SK-N-SH (cell line): Measurements from ENCODE around the gene PPP1R15B. TPM values are rescaled to one million over a fixed set of nuclear protein-coding genes. Genes with fewer than 3 reads are reported as not detected.

ENCODE experiments used
- CTCF ChIA-PET: fragments of 300-600, 350-600 bp; formaldehyde crosslinking; extraction: SDS; loops from one replicate; lab custom pipeline; 2021; lab: Yijun Ruan, JAX
- POLR2A ChIA-PET: fragments of 350-600 bp; sonication (Branson Sonifier 250); formaldehyde crosslinking; extraction: SDS; loops from one replicate; lab custom pipeline; 2020; ENCODE audit warnings: antibody characterized with exemption, inconsistent platforms; lab: Yijun Ruan, JAX
- DNase-seq: peaks from one replicate; pipeline ENCODE4 v3.0.0; 2012
- H2AFZ ChIP-seq: fragments of 200-600 bp; sonication (generic); 2 replicates; pipeline ENCODE4 v1.8.1; 2016; ENCODE audit warnings: antibody characterized with exemption, mild to moderate bottlenecking, low read depth
- H3F3A ChIP-seq: fragments of 200-600 bp; sonication (generic); replicated peaks from 2 replicates; pipeline ENCODE3; 2016; ENCODE audit warnings: antibody characterized with exemption, mild to moderate bottlenecking; ENCODE audit not compliant: insufficient read depth
- H3K27ac ChIP-seq, 2 experiments: fragments of 200-500 bp in 1 of 2; fragments of 200-600 bp in 1 of 2; sonication (Bioruptor generic) in 1 of 2; sonication (generic), shearing (Covaris generic) in 1 of 2; 2 replicates each; pipeline versions ENCODE4 v1.5.1 to v1.6.1; 2014 to 2016; ENCODE audit warnings: low read depth in 2 of 2, inconsistent platforms in 1 of 2, low read length in 1 of 2, mild to moderate bottlenecking in 1 of 2, mixed read lengths in 1 of 2
- H3K27me3 ChIP-seq: fragments of 200-600 bp; sonication (generic), shearing (Covaris generic); 2 replicates; pipeline ENCODE4 v1.6.1; 2016; ENCODE audit warnings: mixed run types; ENCODE audit not compliant: insufficient read depth
- H3K36me3 ChIP-seq, 2 experiments: fragments of 200-500 bp in 1 of 2; fragments of 200-600 bp in 1 of 2; sonication (Bioruptor generic) in 1 of 2; sonication (generic) in 1 of 2; replicated peaks in 1 of 2; 2 replicates each; pipeline versions ENCODE3 to v1.5.1; 2014 to 2016; ENCODE audit warnings: low read length in 1 of 2, mild to moderate bottlenecking in 1 of 2; ENCODE audit not compliant: insufficient read depth in 2 of 2, control insufficient read depth in 1 of 2
- H3K4me1 ChIP-seq, 2 experiments: fragments of 200-500 bp in 1 of 2; fragments of 200-600 bp in 1 of 2; sonication (Bioruptor generic) in 1 of 2; sonication (generic), shearing (Covaris generic) in 1 of 2; 2 replicates each; pipeline versions ENCODE4 v1.5.1 to v1.6.1; 2014 to 2016; ENCODE audit warnings: low read depth in 1 of 2, low read length in 1 of 2, mixed run types in 1 of 2; ENCODE audit not compliant: insufficient read depth in 2 of 2, control insufficient read depth in 1 of 2
- H3K4me2 ChIP-seq: fragments of 200-600 bp; sonication (generic), shearing (Covaris generic); 2 replicates; pipeline ENCODE4 v1.6.1; 2017; ENCODE audit warnings: mixed run types
- H3K4me3 ChIP-seq, 2 experiments: fragments of 200-500 bp in 1 of 2; fragments of 200-600 bp in 1 of 2; sonication (Bioruptor generic) in 1 of 2; sonication (generic), shearing (Covaris generic) in 1 of 2; 2 replicates each; pipeline versions ENCODE4 v1.5.1 to v1.8.1; 2014 to 2016; ENCODE audit warnings: low read depth in 2 of 2, inconsistent platforms in 1 of 2, low read length in 1 of 2, mild to moderate bottlenecking in 1 of 2, mixed read lengths in 1 of 2, moderate library complexity in 1 of 2
- H3K79me2 ChIP-seq: fragments of 200-600 bp; sonication (generic); 2 replicates; pipeline ENCODE4 v1.8.1; 2017; ENCODE audit warnings: mild to moderate bottlenecking; ENCODE audit not compliant: insufficient read depth
- H3K9ac ChIP-seq: fragments of 200-600 bp; sonication (generic); 2 replicates; pipeline ENCODE4 v1.6.1; 2017; ENCODE audit warnings: mixed run types
- H3K9me2 ChIP-seq: fragments of 200-600 bp; sonication (generic); 2 replicates; pipeline ENCODE4 v1.6.1; 2017; ENCODE audit warnings: mixed run types
- H3K9me3 ChIP-seq: fragments of 200-600 bp; sonication (generic); 2 replicates; pipeline ENCODE4 v1.6.1; 2017; ENCODE audit warnings: mixed run types, mild to moderate bottlenecking, moderate library complexity
- H4K20me1 ChIP-seq: fragments of 200-600 bp; sonication (generic); 2 replicates; pipeline ENCODE4 v1.6.1; 2017; ENCODE audit warnings: mild to moderate bottlenecking, mixed run types; ENCODE audit not compliant: insufficient read depth
- FOSL2 ChIP-seq: IDR thresholded peaks from 2 replicates; pipeline ENCODE4 v1.4.0; 2012; ENCODE audit warnings: low read depth, mild to moderate bottlenecking, moderate library complexity, borderline replicate concordance
- GATA2 ChIP-seq: sonication (generic); formaldehyde crosslinking; IDR thresholded peaks from 2 replicates; pipeline ENCODE4 v1.5.0; 2020; ENCODE audit warnings: mild to moderate bottlenecking, missing genetic modification reagents
- IRF3 ChIP-seq: fragments of 150-350 bp; IDR thresholded peaks from 2 replicates; pipeline ENCODE4 v1.6.1; 2016; ENCODE audit warnings: mild to moderate bottlenecking, low read depth, low read length
- MAX ChIP-seq: IDR thresholded peaks from 2 replicates; pipeline ENCODE4 v1.4.0; 2012; ENCODE audit warnings: low read depth
- MXI1 ChIP-seq: IDR thresholded peaks from 2 replicates; pipeline ENCODE4 v1.6.1; 2012; ENCODE audit warnings: mild to moderate bottlenecking, low read depth, low read length, improper control_type of control experiment
- NFIC ChIP-seq: IDR thresholded peaks from 2 replicates; pipeline ENCODE4 v1.4.0; 2012; ENCODE audit warnings: borderline replicate concordance
- RAD21 ChIP-seq: IDR thresholded peaks from 2 replicates; pipeline ENCODE4 v1.6.1; 2012; ENCODE audit warnings: mild to moderate bottlenecking, low read length
- RFX5 ChIP-seq: IDR thresholded peaks from 2 replicates; pipeline ENCODE4 v1.6.1; 2012; ENCODE audit warnings: mild to moderate bottlenecking, improper control_type of control experiment, low read length
- RXRA ChIP-seq: IDR thresholded peaks from 2 replicates; pipeline ENCODE4 v1.4.0; 2012; ENCODE audit warnings: low read depth, mild to moderate bottlenecking, borderline replicate concordance
- SMC3 ChIP-seq: IDR thresholded peaks from 2 replicates; pipeline ENCODE4 v1.6.1; 2012; ENCODE audit warnings: low read depth, low read length, improper control_type of control experiment
- TAF1 ChIP-seq: IDR thresholded peaks from 2 replicates; pipeline ENCODE4 v1.6.1; 2012; ENCODE audit warnings: low read depth, mild to moderate bottlenecking, low read length, moderate library complexity, borderline replicate concordance
- USF1 ChIP-seq: IDR thresholded peaks from 2 replicates; pipeline ENCODE4 v1.4.0; 2012; ENCODE audit warnings: low read depth, borderline replicate concordance
- WGBS: methylation state at CpG from one replicate; pipeline ENCODE4 v1.1.6; 2017; ENCODE audit warnings: low lambda C conversion rate; 5-methylcytosine and 5-hydroxymethylcytosine counted together
- polyA plus RNA-seq, 3 experiments: library from polyadenylated mRNA; depleted of rRNA; stranded (reverse); fragments of >200 nt; gene quantifications; 2 replicates each; pipeline ENCODE4 v1.2.3, GENCODE V29; 2012

PPP1R15B gene
- polyA plus RNA-seq, 1 of the 3 experiments (the other 2 are of a cell fraction), result 12.1 TPM

GRCh38 chr1:204382714-204383083 lies 28.9 kb downstream of the PPP1R15B start:
- ChIA-PET CTCF (interaction anchor here (1.0 to 8.3 kb wide), 5 partner anchors 14 to 220 kb away, joined by 3 to 104 read pairs (median 4); no protein-coding TSS in a partner anchor), POLR2A (no interaction called here)
- Histone ChIP-seq H3K9me2 (no peaks in the 10 kb centered on the region), H4K20me1 (no peaks in the 10 kb centered on the region), H3K27ac (no peak overlapping the region), H3K4me1 (peaks cover 3 to 16% of the 10 kb centered on the region in 2 experiments; a peak in 1 of 4 replicates), H3K4me3 (no peak overlapping the region), H3K27me3 (peaks cover 21% of the 10 kb centered on the region), H3K4me2 (no peak overlapping the region), H2AFZ (no peak overlapping the region), H3K9ac (no peak overlapping the region), H3F3A (no peaks in the 10 kb centered on the region), H3K9me3 (no peaks in the 10 kb centered on the region), H3K36me3 (no peaks in the 10 kb centered on the region), H3K79me2 (no peaks in the 10 kb centered on the region)
- TF ChIP-seq IRF3 (no peak), MAX (no peak), RXRA (no peak), GATA2 (CRISPR knock-in tag) (no peak), NFIC (no peak), USF1 (no peak), RFX5 (no peak)
- 42% methylated on average over 2 of the region's 2 CpGs for WGBS
- no peak for DNase-seq

- peaks cover 3 to 28% of the 10 kb centered on the region in 2 experiments; a peak in 1 of 4 replicates for H3K4me1 ChIP-seq
- POLR2A ChIA-PET, result interaction anchor here (1.3 kb wide), 1 partner anchor 229 kb away, joined by 3 read pairs; the partner anchor contains the start of gene ETNK2
- no peak overlapping the region for H3K4me2 ChIP-seq
- peaks cover 44% of the 10 kb centered on the region for H3K27me3 ChIP-seq
- no peak for DNase-seq
- CTCF ChIA-PET, result interaction anchor here (1.1 to 8.3 kb wide), 5 partner anchors 16 to 218 kb away, joined by 3 to 104 read pairs (median 5); no protein-coding TSS in a partner anchor
- TF ChIP-seq FOSL2, result no peak
- TF ChIP-seq TAF1, result no peak
- TF ChIP-seq RAD21, result no peak
- no peak for TF ChIP-seq SMC3
- no peak for TF ChIP-seq MXI1
- no peak overlapping the region for H3K9ac ChIP-seq
- H3K9me2 ChIP-seq, result no peaks in the 10 kb centered on the region
- no peak overlapping the region for H3K4me3 ChIP-seq
- no peaks in the 10 kb centered on the region for H3K9me3 ChIP-seq
- H3K36me3 ChIP-seq, result no peaks in the 10 kb centered on the region
- H3K79me2 ChIP-seq, result no peaks in the 10 kb centered on the region
- H3F3A ChIP-seq, result no peaks in the 10 kb centered on the region
- no peak overlapping the region for H2AFZ ChIP-seq
- 52% methylated on average over 8 of the region's 8 CpGs for WGBS
- no peak overlapping the region for H3K27ac ChIP-seq
- no peaks in the 10 kb centered on the region for H4K20me1 ChIP-seq
Observed at GRCh38 chr1:204380293-204380831, 31.3 kb downstream of the PPP1R15B start.
